ENCODE measurements around the gene VEGFD.

- TF ChIP-seq CTCF (conservative IDR thresholded peaks at IDR 0.05; ENCODE audit: low read depth, low read length) (no peak), MXI1 (IDR thresholded peaks at IDR 0.05; ENCODE audit: borderline replicate concordance, low read depth, low read length) (no peak), FOS (IDR thresholded peaks at IDR 0.05; ENCODE audit: low read depth, low read length) (no peak), CEBPB (IDR thresholded peaks at IDR 0.05; ENCODE audit: low read depth, low read length) (no peak), POLR2A (IDR thresholded peaks at IDR 0.05; ENCODE audit: low read depth, low read length) (no peak), SMC3 (IDR thresholded peaks at IDR 0.05; ENCODE audit: low read depth, low read length) (no peak), RCOR1 (IDR thresholded peaks at IDR 0.05; ENCODE audit: insufficient replicate concordance, low read length) (no peak), CHD1 (IDR thresholded peaks at IDR 0.05; ENCODE audit: low read depth, low read length) (no peak), RFX5 (IDR thresholded peaks at IDR 0.05; ENCODE audit: low read depth, low read length) (no peak), USF2 (IDR thresholded peaks at IDR 0.05; ENCODE audit: low read depth, low read length) (no peak), MAZ (IDR thresholded peaks at IDR 0.05; ENCODE audit: borderline replicate concordance, low read depth, low read length) (no peak), BHLHE40 (IDR thresholded peaks at IDR 0.05; ENCODE audit: low read depth, low read length) (no peak), MAFK (IDR thresholded peaks at IDR 0.05; ENCODE audit: low read depth, low read length) (no peak), RAD21 (IDR thresholded peaks at IDR 0.05; ENCODE audit: low read length) (no peak)
These were observed 32.1 kb upstream of the VEGFD start for GRCh38 chrX:15416133-15416993.

Measured in IMR-90 (cell line).